GM18505 (cell line): ENCODE measurements around the gene ADGRB3.
"Not testable (repeated sequence)": the region's sequence is repeated elsewhere in the genome, so short reads cannot be mapped to it uniquely, and the experiment has no call there.

Experiments
- ATAC-seq: cut with Tn5 transposase; IDR thresholded peaks from one replicate; pipeline ENCODE4 v1.9.1; 2021; ENCODE audit not compliant: unreplicated experiment
- POLR2A ChIP-seq: IDR thresholded peaks from 4 replicates; pipeline ENCODE4 v1.6.1; 2011; ENCODE audit warnings: borderline replicate concordance; ENCODE audit not compliant: insufficient read depth, insufficient read length; ENCODE audit errors: extremely low read depth

Gene ADGRB3

DNA sequence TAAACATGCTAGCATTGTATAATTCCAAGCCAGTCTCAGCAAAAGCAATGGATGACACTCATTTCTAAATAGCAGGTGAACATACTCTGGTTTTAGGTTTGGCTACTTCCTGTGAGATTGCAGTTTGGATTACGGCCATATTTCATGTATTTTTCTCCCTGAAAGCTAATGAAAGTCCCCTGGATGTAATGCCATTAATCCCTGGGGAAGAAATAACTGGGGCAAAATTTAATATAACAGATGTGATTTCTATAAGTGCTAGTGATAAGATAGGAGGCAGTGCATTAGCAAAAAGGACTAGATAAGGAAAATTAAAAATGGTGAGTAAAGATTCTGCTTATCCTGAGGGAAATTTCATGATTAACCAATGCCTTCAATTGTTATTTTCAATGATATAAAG is 238.2 kb downstream of the ADGRB3 start:
- no peak for ATAC-seq

DNA sequence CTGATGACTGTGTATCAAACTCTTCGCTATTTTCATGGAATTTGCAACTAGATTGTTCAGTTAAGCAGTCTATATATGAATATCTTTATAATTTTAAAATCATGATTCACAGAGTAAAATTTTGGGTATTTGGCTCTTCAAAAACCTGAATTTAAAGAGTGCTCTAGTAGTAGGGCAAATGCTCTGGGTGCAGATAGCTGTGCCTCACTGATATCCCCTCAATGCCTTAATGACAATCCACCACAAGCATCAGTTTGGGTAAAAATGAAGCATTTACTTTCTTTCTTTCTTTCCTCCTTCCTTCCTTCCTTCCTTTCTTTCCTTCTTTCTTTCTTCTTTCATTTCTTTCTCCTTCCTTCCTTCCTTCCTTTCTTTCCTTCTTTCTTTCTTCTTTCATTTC is 239.7 kb downstream of the ADGRB3 start:
- ATAC-seq = no peak
- no peak for TF ChIP-seq POLR2A

More for the DNA sequence above, 238.2 kb downstream of the ADGRB3 start:
- no peak for TF ChIP-seq POLR2A

DNA sequence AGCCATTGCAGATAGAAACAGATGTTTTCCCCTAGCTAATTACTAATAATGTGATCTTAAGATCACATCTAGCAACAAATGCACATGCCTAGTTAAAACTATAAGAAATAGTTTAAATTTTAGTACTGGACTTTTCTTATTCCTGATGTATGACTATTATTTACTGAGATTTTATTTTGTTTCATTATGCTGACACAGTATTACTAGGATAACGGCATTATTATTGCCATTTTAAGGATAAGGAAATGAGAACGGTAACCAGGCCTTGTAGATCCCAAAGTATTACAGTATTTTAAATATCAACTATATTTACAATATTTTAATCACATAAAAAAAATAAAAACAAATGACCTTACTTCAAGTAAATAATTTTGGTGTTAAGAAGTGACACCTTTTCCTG is 240.3 kb downstream of the ADGRB3 start:
- no peak for TF ChIP-seq POLR2A
- no peak for ATAC-seq

DNA sequence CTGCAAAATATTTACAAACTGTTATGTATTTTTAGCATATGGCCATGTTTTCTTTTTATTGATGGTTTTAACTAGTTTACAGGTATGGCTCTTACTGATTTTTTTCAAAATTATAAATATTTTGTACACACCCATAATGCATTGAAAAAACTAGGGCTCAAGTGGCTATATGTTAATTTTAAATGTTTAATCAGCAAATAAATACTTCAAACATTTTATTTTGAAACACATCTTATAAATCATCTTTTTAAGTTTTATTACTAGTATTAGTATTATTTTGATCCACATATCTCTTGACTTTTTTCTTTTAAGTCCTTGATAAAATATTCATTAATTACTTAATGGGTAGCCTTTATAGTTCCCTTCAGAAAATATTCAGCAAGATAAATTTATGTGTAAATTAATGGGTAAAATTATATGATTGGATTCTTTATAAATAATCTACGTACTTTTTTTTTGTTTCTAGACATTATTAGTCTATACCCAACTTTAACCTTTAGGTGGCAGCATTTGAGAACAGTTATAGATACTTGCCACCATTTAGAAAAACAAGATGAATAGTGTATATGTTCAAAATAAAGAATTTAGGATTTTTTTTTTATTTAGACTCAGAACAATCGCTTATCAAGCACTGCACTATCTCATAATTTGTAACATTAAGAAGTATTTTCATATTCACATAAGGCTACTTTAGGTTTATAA is 241.9 kb downstream of the ADGRB3 start:
- no peak for TF ChIP-seq POLR2A
- ATAC-seq = no peak

DNA sequence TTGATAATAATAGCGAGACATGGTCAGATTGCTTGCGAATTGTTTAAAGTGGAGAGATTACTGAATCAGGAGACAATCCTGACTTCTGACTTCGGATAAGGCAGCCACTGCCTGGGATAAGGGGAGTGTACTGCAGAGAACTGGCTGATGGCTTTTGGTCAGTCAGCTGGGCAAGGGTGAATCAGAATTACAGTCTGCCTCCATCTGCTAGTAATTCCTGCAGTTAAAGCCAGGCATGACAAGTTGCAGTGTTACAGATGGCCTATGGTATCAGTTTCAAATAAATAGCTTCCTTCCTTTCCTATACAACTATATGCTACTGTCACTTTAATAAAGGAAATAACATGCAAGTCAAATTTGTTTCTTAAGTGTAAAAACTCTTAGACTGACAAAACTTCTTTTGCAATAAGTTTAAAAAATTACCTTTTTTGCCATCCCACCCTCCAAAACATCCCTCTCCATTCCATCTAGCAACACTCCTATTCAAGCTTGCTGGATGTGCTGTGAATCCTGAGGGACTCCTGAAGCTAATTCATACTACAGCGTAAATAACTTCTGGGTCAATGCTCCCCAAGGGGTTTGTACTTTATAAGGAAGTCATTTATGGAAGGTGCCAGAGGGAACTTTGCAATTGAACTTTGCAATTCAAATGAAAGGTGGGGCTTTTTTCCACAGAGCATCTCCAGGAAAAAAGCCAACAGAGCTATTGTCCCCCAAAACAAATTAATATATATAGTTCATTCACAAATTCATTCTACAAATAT is 245.2 kb downstream of the ADGRB3 start:
- no peak for ATAC-seq
- TF ChIP-seq POLR2A = no peak

DNA sequence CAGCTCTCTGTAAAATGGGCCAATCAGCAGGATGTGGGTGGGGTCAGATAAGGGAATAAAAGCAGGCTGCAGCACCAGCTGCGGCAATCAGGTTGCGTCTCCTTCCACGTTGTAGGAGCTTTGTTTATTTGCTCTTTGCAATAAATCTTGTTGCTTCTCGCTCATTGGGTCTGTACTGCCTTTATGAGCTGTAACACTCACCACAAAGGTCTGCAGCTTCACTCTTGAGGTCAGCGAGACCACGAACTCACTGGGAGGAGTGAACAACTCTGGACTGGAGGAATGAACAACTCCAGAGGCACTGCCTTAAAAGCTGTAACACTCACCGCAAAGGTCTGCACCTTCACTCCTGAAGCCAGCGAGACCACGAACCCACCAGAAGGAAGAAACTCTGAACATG is 248.2 kb downstream of the ADGRB3 start:
- not testable (repeated sequence) for ATAC-seq

DNA sequence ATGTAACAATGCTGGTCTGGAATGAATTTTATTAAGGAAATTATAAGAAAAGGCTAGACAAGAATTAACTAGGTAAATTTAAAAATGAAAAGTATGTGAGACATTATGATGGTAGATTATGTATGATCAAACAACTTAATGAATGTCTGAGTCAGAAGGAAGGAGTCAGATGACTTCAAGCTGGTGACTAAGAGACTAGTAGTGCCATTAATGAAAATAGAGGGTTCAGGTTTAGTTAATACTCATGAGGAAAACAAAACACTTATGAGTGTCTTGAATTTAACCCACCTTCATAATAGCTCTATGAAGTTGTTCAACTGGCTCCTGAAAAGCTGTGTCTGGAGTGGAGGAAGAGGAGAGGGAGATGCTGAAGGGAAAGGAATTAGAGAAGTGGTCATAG is 256.3 kb downstream of the ADGRB3 start:
- no peak for ATAC-seq

DNA sequence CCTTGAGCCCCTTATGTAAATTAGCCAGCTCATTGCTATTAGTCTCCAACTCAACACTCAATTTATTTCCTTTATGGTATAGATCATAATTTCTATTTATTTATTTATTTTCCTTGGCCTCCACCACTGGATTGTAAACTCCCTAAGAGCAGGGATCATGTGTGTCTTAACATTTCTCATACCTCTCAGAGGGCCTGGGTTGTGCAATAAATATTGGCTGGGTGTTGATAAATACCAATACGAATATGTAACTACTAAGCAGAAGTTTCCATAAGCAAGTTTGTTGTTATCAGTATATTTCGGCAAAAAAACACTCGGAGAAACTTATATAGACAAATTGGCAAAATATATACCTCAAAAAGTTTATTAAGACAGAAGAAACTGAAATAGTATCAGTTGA is 257.4 kb downstream of the ADGRB3 start:
- ATAC-seq = no peak
- TF ChIP-seq POLR2A = no peak

More for the DNA sequence above, 256.3 kb downstream of the ADGRB3 start:
- no peak for TF ChIP-seq POLR2A

DNA sequence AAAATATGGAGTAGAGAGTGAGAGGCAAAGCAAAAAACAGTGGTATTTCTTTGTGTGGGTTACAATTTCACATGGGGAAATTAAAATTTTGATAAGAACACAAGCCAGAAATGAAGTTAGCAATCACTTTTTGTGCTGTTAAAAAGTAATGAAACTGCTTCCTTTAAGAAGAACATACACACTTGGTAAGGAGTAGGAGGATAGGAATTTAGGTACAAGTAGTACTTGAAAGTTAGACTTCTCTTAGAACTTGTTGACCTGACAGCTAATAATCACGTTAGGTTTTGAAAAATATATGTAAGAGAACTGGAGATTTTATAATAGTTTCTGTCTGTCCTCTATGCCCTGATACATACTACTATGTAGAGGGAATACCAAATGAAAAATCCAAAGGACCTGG is 260.8 kb downstream of the ADGRB3 start:
- ATAC-seq = no peak
- no peak for TF ChIP-seq POLR2A

DNA sequence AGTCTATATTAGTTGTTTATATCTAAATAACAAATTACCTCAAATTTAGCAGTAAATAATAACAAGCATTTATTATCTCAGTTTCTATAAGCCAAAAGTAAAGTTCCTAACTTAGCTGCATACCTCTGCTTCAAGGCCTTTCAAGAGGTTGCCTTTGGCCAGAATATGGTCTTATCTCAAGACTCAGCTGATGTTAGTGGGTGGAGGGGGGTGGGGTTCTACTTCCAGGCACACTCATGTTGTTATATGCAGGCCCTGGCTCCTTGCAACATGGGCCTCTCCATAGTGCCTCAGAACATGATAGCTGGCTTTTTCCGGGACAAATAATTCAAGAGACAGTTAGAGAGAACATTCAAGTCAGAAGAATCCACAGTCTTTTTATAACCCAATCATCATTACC is 266.0 kb downstream of the ADGRB3 start:
- no peak for ATAC-seq
- TF ChIP-seq POLR2A = no peak

DNA sequence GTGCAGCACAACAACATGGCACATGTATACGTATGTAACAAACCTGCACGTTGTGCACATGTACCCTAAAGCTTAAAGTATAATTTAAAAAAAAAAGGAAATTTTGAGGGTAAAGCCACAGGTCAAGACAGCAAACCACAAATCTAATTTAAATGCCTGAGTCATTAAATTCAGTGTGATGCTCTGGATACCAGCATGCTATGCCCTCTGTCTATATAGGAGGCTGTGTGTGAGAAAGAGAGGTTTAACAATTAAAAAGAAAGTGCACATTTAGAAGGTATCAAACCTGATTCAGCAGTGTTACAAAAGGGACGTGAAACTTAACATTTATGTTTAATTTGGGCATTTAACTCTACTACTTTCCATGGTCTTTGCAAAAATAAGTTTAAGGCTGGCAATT is 276.3 kb downstream of the ADGRB3 start:
- TF ChIP-seq POLR2A = no peak
- no peak for ATAC-seq

DNA sequence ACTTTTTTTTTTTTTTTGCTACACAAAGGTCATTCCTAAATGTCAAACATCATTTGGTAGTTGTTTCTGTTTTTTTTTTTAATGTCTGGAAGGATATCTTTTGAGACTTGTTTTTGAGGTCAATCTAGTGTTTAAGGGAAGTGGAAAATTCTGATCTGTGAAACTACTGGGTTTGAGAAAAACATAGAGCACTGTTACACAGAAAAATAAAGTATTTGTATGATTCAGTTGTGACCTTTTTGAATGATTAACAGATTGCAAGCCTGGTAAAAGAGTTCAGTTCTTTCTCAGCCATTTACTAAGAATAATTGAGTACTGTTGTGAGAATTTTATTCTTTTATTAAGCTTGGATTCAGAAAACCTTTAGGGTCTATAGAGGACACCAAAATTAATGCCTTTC is 276.7 kb downstream of the ADGRB3 start:
- TF ChIP-seq POLR2A = no peak
- no peak for ATAC-seq

DNA sequence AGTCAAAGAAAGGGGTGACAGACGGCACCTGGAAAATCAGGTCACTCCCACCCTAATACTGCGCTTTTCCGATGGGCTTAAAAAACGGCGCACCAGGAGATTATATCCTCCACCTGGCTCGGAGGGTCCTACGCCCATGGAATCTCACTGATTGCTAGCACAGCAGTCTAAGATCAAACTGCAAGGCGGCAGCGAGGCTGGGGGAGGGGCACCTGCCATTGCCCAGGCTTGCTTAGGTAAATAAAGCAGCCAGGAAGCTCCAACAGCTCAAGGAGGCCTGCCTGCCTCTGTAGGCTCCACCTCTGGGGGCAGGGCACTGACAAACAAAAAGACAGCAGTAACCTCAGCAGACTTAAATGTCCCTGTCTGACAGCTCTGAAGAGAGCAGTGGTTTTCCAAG is 277.7 kb downstream of the ADGRB3 start:
- ATAC-seq = not testable (repeated sequence)

DNA sequence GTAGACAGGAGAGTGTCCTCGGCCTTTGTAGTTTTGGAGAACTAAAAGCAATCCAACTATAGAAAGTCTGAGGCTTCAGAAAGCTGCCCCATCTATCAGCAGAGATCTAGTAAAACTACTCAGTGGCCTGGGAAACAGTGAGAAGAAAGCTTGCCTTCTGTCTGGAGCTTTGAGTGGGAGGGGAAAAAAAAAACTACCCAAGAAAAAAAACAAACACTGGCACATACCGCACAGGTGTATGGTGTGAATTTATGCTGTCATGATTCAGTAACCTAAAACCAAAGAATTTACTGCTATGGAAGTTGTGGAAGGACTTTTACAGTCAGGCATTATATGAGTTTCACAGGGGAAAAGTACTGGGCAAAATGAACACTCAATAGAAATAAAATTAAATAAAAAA is 280.5 kb downstream of the ADGRB3 start:
- ATAC-seq = no peak

DNA sequence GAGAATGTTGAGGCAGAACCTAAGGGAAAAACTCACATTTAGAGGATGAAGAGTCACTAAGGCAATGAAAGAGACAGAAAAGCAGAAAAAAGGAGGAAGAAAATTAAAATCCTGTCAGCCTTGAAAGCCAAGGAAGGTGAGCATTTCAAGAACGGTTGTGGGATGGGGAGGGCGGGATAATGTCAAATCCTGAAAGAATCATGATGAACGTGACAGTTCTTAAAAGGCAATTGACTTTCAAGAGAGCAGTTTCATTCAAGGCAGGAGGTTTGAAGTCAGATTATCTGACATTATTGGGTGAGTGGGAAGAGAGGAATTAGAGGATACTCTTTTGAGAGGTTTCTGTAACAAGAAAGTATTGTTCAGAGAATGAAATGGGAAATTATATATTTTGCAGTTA is 284.5 kb downstream of the ADGRB3 start:
- no peak for TF ChIP-seq POLR2A
- no peak for ATAC-seq

More for the DNA sequence above, 280.5 kb downstream of the ADGRB3 start:
- no peak for TF ChIP-seq POLR2A

DNA sequence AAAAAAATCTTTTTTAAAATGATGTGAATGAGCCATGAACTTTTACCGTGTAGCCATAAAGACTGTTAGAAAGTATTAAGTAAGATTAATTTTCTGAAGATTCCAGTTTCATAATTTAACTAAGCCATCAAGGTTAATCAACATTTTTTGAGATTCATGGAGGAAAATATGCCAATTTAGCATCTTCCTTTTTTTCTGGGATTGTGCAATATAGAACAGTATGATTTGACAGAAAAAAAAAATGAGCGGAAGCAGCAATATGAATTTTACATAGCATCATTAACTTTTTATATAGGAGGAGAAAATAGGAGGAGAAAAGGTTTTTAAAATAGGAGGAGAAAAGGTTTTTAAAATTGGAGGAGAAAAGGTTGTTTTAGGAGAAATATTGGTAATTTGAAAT is 306.3 kb downstream of the ADGRB3 start:
- no peak for TF ChIP-seq POLR2A
- ATAC-seq = no peak
